KMS-11 (cell line): ENCODE measurements around the gene DCLRE1B.
"Not testable (repeated sequence)": the region's sequence is repeated elsewhere in the genome, so short reads cannot be mapped to it uniquely, and the experiment has no call there.

Experiments
- H2AFZ ChIP-seq: fragments of 200-600 bp; sonication (generic); 2 replicates; pipeline ENCODE4 v1.6.1; 2016; ENCODE audit warnings: antibody characterized with exemption, mixed run types, low read depth
- H3K27ac ChIP-seq: fragments of 200-600 bp; sonication (generic); 2 replicates; pipeline ENCODE4 v1.6.1; 2016; ENCODE audit warnings: mild to moderate bottlenecking, mixed run types
- H3K27me3 ChIP-seq: fragments of 200-600 bp; sonication (generic); 2 replicates; pipeline ENCODE4 v1.6.1; 2017; ENCODE audit warnings: mild to moderate bottlenecking, low read depth, mixed run types, moderate library complexity; ENCODE audit not compliant: insufficient read depth
- H3K36me3 ChIP-seq: fragments of 200-600 bp; sonication (generic); 2 replicates; pipeline ENCODE4 v1.6.1; 2017; ENCODE audit warnings: mild to moderate bottlenecking, mixed run types; ENCODE audit not compliant: insufficient read depth
- H3K4me1 ChIP-seq: fragments of 200-600 bp; sonication (generic); 2 replicates; pipeline ENCODE4 v1.6.1; 2016; ENCODE audit warnings: mild to moderate bottlenecking, low read depth, mixed run types; ENCODE audit not compliant: poor library complexity, severe bottlenecking
- H3K4me2 ChIP-seq: fragments of 200-600 bp; sonication (generic); 2 replicates; pipeline ENCODE4 v1.7.0; 2016; ENCODE audit warnings: mild to moderate bottlenecking, mixed run types
- H3K4me3 ChIP-seq: fragments of 200-600 bp; sonication (generic); IDR thresholded peaks from 2 replicates; pipeline ENCODE4 v1.6.1; 2017; ENCODE audit warnings: low read depth, low read length, mixed read lengths; ENCODE audit not compliant: insufficient read depth
- H3K79me2 ChIP-seq: fragments of 200-600 bp; sonication (generic); 2 replicates; pipeline ENCODE4 v1.6.1; 2016; ENCODE audit warnings: low read depth, mixed run types; ENCODE audit not compliant: insufficient read depth
- H3K9ac ChIP-seq: fragments of 200-600 bp; sonication (generic); 2 replicates; pipeline ENCODE4 v1.6.1; 2016; ENCODE audit warnings: mild to moderate bottlenecking, mixed run types
- H4K20me1 ChIP-seq: fragments of 200-600 bp; sonication (generic); 2 replicates; pipeline ENCODE4 v1.6.1; 2016; ENCODE audit warnings: mild to moderate bottlenecking, mixed run types; ENCODE audit not compliant: insufficient read depth
- CTCF ChIP-seq: fragments of 200-600 bp; sonication (generic); conservative IDR thresholded peaks from 2 replicates; pipeline ENCODE4 v1.6.1; 2017; ENCODE audit warnings: low read depth, mild to moderate bottlenecking, antibody characterized with exemption, low read length, moderate library complexity, mixed read lengths

Gene DCLRE1B

GRCh38 chr1:113947388-113948107 lies 42.4 kb downstream of the DCLRE1B start:
- Histone ChIP-seq H3K4me2 (peak overlapping the region; percentile 49), H4K20me1 (no peaks in the 10 kb centered on the region; the same call in 1 of the 2 replicates), H3K27me3 (no peaks in the 10 kb centered on the region), H3K9ac (peak overlapping the region; percentile 18; the same call in 1 of the 2 replicates), H3K79me2 (peaks cover 100% of the 10 kb centered on the region), H3K36me3 (no peaks in the 10 kb centered on the region), H3K4me3 (no peak overlapping the region), H2AFZ (no peak overlapping the region), H3K27ac (peak overlapping the region; percentile 75), H3K4me1 (peaks cover 78% of the 10 kb centered on the region)
- no peak for TF ChIP-seq CTCF

- Histone ChIP-seq H3K27ac (peak overlapping the region; percentile 75; the same call in 1 of the 2 replicates), H3K4me2 (peak overlapping the region; percentile 49), H3K4me1 (peaks cover 72% of the 10 kb centered on the region), H3K79me2 (peaks cover 95% of the 10 kb centered on the region)
- H3K36me3 ChIP-seq, H2AFZ ChIP-seq, H3K9ac ChIP-seq, H3K4me3 ChIP-seq, H3K27me3 ChIP-seq, H4K20me1 ChIP-seq: not testable (repeated sequence)
Measured at GRCh38 chr1:113948151-113948550, 43.0 kb downstream of the DCLRE1B start.

GRCh38 chr1:113949007-113949406 lies 43.9 kb downstream of the DCLRE1B start:
- Histone ChIP-seq H3K36me3 (no peaks in the 10 kb centered on the region), H3K4me2 (no peak overlapping the region), H3K27ac (no peak overlapping the region), H3K4me3 (no peak overlapping the region), H4K20me1 (no peaks in the 10 kb centered on the region), H2AFZ (no peak overlapping the region), H3K27me3 (no peaks in the 10 kb centered on the region), H3K9ac (no peak overlapping the region), H3K79me2 (peaks cover 87% of the 10 kb centered on the region), H3K4me1 (peaks cover 64% of the 10 kb centered on the region)
- TF ChIP-seq CTCF, result peak; percentile 21; the same call in 1 of the 2 replicates

- no peak for TF ChIP-seq CTCF
- Histone ChIP-seq H4K20me1 (no peaks in the 10 kb centered on the region), H2AFZ (no peak overlapping the region), H3K79me2 (peaks cover 68% of the 10 kb centered on the region), H3K27ac (no peak overlapping the region), H3K9ac (no peak overlapping the region), H3K27me3 (no peaks in the 10 kb centered on the region), H3K4me1 (peaks cover 45% of the 10 kb centered on the region), H3K4me3 (no peak overlapping the region), H3K36me3 (no peaks in the 10 kb centered on the region), H3K4me2 (no peak overlapping the region)
Measured at GRCh38 chr1:113950908-113951307, 45.8 kb downstream of the DCLRE1B start.

GRCh38 chr1:113951719-113952118 lies 46.6 kb downstream of the DCLRE1B start:
- H4K20me1 ChIP-seq, result no peaks in the 10 kb centered on the region
- H3K4me1 ChIP-seq, result peaks cover 36% of the 10 kb centered on the region
- no peaks in the 10 kb centered on the region for H3K27me3 ChIP-seq
- peaks cover 60% of the 10 kb centered on the region for H3K79me2 ChIP-seq
- no peak for TF ChIP-seq CTCF
- no peak overlapping the region for H3K4me3 ChIP-seq
- H3K27ac ChIP-seq, result no peak overlapping the region
- H2AFZ ChIP-seq, result no peak overlapping the region
- H3K4me2 ChIP-seq, result no peak overlapping the region
- no peak overlapping the region for H3K9ac ChIP-seq
- H3K36me3 ChIP-seq, result no peaks in the 10 kb centered on the region
